ENCODE results near the gene NLE1. TPM values are rescaled to one million over a fixed set of nuclear protein-coding genes. Genes with fewer than 3 reads are reported as not detected.

NLE1 gene
- total RNA-seq, 1 experiment from 2014 or later: 35.5 TPM

DNA sequence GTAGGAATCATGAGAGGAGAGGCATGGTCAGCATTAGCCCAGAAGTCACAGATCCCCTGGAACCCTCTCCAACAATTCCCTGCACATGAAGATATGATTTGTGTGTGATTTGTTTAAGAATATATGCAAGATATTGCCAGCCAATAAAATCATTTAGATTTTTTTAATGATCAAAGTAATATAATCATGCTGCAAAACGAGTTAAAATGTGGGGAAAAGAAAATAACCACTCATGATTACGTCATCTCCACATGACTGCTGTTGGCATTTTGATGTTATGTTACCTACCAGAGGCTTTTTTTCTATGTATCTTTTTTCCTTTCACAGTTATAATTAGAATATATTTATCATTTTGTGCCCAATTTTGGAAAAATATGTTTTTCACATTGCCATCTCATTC is 29.7 kb upstream of the NLE1 start:
- Histone ChIP-seq H3K27ac (ENCODE audit: low read length) (no peak overlapping the region), H3K36me3 (ENCODE audit: control insufficient read depth, insufficient read depth, low read length) (no peaks in the 10 kb centered on the region), H3K4me3 (ENCODE audit: low read depth in 2 of 2, low read length in 2 of 2) (no peak overlapping the region), H3K9me3 (ENCODE audit: control insufficient read depth, insufficient read depth, low read depth, low read length) (no peaks in the 10 kb centered on the region), H3K27me3 (ENCODE audit: control insufficient read depth, insufficient read depth, low read length) (no peaks in the 10 kb centered on the region; the same call in 1 of the 2 replicates), H3K4me1 (ENCODE audit: control insufficient read depth, insufficient read depth, low read length) (no peaks in the 10 kb centered on the region)
- DNase-seq (ENCODE audit: low read depth, low spot score) (no peak), ATAC-seq (no peak)
- ChIA-PET CTCF (no interaction called here), POLR2A (no interaction called here)
- in situ Hi-C loops (cut with HindIII; ENCODE audit: low pct_unique_long_range_greater_than_20kb, low sequenced_read_pairs) (no loop called here), intact Hi-C loops (cut with micrococcal nuclease; ENCODE audit: unreplicated experiment) (loop anchor here (1.0 to 10.0 kb wide), 3 partner anchors 123 to 367 kb away; no protein-coding TSS in a partner anchor)
- BruUV-seq (replicated peaks): no TSS peak
- TF ChIP-seq, protein P1, sequence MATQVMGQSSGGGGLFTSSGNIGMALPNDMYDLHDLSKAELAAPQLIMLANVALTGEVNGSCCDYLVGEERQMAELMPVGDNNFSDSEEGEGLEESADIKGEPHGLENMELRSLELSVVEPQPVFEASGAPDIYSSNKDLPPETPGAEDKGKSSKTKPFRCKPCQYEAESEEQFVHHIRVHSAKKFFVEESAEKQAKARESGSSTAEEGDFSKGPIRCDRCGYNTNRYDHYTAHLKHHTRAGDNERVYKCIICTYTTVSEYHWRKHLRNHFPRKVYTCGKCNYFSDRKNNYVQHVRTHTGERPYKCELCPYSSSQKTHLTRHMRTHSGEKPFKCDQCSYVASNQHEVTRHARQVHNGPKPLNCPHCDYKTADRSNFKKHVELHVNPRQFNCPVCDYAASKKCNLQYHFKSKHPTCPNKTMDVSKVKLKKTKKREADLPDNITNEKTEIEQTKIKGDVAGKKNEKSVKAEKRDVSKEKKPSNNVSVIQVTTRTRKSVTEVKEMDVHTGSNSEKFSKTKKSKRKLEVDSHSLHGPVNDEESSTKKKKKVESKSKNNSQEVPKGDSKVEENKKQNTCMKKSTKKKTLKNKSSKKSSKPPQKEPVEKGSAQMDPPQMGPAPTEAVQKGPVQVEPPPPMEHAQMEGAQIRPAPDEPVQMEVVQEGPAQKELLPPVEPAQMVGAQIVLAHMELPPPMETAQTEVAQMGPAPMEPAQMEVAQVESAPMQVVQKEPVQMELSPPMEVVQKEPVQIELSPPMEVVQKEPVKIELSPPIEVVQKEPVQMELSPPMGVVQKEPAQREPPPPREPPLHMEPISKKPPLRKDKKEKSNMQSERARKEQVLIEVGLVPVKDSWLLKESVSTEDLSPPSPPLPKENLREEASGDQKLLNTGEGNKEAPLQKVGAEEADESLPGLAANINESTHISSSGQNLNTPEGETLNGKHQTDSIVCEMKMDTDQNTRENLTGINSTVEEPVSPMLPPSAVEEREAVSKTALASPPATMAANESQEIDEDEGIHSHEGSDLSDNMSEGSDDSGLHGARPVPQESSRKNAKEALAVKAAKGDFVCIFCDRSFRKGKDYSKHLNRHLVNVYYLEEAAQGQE (IDR thresholded peaks at IDR 0.05; ENCODE audit: insufficient read depth in 1 of 2, low read depth in 2 of 2, low read length in 1 of 2): no peak
- no peak for TF ChIP-seq SIN3A (IDR thresholded peaks at IDR 0.05; ENCODE audit: borderline replicate concordance, insufficient read depth, low read depth, low read length)
- no peak for TF ChIP-seq TCF7L2 (IDR thresholded peaks at IDR 0.05; ENCODE audit: low read depth, low read length)
- TF ChIP-seq, protein P2, sequence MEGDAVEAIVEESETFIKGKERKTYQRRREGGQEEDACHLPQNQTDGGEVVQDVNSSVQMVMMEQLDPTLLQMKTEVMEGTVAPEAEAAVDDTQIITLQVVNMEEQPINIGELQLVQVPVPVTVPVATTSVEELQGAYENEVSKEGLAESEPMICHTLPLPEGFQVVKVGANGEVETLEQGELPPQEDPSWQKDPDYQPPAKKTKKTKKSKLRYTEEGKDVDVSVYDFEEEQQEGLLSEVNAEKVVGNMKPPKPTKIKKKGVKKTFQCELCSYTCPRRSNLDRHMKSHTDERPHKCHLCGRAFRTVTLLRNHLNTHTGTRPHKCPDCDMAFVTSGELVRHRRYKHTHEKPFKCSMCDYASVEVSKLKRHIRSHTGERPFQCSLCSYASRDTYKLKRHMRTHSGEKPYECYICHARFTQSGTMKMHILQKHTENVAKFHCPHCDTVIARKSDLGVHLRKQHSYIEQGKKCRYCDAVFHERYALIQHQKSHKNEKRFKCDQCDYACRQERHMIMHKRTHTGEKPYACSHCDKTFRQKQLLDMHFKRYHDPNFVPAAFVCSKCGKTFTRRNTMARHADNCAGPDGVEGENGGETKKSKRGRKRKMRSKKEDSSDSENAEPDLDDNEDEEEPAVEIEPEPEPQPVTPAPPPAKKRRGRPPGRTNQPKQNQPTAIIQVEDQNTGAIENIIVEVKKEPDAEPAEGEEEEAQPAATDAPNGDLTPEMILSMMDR (IDR thresholded peaks at IDR 0.05): no peak
- no peak for TF ChIP-seq POLR2AphosphoS5 (IDR thresholded peaks at IDR 0.05; ENCODE audit: low read depth, low read length)

DNA sequence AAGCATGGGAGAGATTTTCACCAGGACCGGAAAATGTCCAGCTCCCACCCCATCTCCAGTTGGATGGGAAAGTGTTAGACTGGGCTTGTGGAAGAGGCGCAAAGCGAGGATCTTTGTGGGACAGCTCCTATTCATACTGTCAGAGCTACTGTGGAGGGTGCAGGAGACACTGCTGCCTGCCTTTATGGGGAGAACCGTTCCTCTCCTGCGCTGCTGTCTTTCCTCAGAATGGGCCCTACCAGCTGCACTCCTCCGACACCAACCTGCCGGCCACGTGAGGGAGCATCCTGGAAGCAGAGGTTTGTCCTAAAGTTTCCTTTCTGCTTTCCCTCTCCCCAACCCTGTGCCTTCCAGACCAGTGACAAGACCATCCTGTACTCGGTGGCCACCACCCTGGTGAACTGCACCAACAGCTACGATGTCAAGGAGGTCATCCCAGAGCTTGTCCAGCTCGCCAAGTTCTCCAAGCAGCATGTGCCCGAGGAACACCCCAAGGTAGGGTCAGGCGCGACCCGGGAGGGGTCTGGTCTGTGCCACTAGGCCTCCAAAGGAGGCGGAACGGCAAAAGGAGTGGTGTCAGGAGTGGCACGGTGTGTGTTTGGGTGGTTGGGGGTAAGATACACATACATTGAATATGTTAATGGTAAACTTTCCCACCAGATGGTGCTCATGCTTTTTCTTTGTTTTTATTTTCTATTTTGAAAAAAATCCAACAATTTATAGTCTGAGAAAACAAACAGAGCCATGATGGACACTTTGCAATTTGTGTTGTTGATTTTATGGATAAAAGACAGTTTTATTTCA is 29.1 kb upstream of the NLE1 start:
- Histone ChIP-seq H3K27ac (ENCODE audit: low read length) (no peak overlapping the region), H3K27me3 (ENCODE audit: control insufficient read depth, insufficient read depth, low read length) (no peaks in the 10 kb centered on the region; the same call in 1 of the 2 replicates), H3K4me1 (ENCODE audit: control insufficient read depth, insufficient read depth, low read length) (no peaks in the 10 kb centered on the region), H3K36me3 (ENCODE audit: control insufficient read depth, insufficient read depth, low read length) (no peaks in the 10 kb centered on the region), H3K9me3 (ENCODE audit: control insufficient read depth, insufficient read depth, low read depth, low read length) (no peaks in the 10 kb centered on the region), H3K4me3 (ENCODE audit: low read depth in 2 of 2, low read length in 2 of 2) (no peak overlapping the region)
- no TSS peak for BruUV-seq (replicated peaks)
- no peak for DNase-seq (ENCODE audit: low read depth, low spot score)
- in situ Hi-C loops (cut with HindIII; ENCODE audit: low pct_unique_long_range_greater_than_20kb, low sequenced_read_pairs): no loop called here
- TF ChIP-seq SIN3A (IDR thresholded peaks at IDR 0.05; ENCODE audit: borderline replicate concordance, insufficient read depth, low read depth, low read length): no peak
- ChIA-PET CTCF (interaction anchor here (0.7 to 0.8 kb wide), 2 partner anchors 368 to 369 kb away, joined by 8 to 9 read pairs; no protein-coding TSS in a partner anchor), POLR2A (interaction anchor here (0.7 kb wide), 2 partner anchors 287 to 343 kb away, joined by 3 to 11 read pairs; no protein-coding TSS in a partner anchor)
- ATAC-seq: peak; percentile 75; the same call in 1 of the 2 replicates
- intact Hi-C loops (cut with micrococcal nuclease; ENCODE audit: unreplicated experiment): loop anchor here (1.0 to 10.0 kb wide), 2 partner anchors 124 to 362 kb away; no protein-coding TSS in a partner anchor
